Activated naive CD4-positive, alpha-beta T cell treated with anti-CD3 and anti-CD28 coated beads, Interleukin-2, amount 10 ng/mL, durations not matched to agents 7 days and 5 days (primary cell): ENCODE measurements around the gene RNF183.

Experiments used
- CTCF ChIA-PET: fragments of 350-600 bp; sonication (Branson Sonifier 250); formaldehyde crosslinking; loops from one replicate; lab custom pipeline; 2021; ENCODE audit warnings: antibody characterized with exemption; lab: Charles Lee
- DNase-seq: peaks from one replicate; pipeline ENCODE4 v3.0.0-alpha.2; 2020
- H3K27ac Mint-ChIP-seq: one replicate; pipeline ENCODE4 v1.8.0; 2021; ENCODE audit warnings: mild to moderate bottlenecking, moderate library complexity, mixed read lengths
- H3K27me3 Mint-ChIP-seq: one replicate; pipeline ENCODE4 v1.8.0; 2021; ENCODE audit warnings: mild to moderate bottlenecking, mixed read lengths
- H3K36me3 Mint-ChIP-seq: one replicate; pipeline ENCODE4 v1.8.0; 2021; ENCODE audit warnings: mixed read lengths
- H3K4me1 Mint-ChIP-seq: one replicate; pipeline ENCODE4 v1.8.0; 2021; ENCODE audit warnings: mixed read lengths
- H3K4me3 Mint-ChIP-seq: one replicate; pipeline ENCODE4 v1.8.0; 2021; ENCODE audit warnings: mild to moderate bottlenecking, moderate library complexity, mixed read lengths
- H3K9me3 Mint-ChIP-seq: one replicate; pipeline ENCODE4 v1.8.0; 2021; ENCODE audit warnings: mixed read lengths

RNF183 gene

DNA sequence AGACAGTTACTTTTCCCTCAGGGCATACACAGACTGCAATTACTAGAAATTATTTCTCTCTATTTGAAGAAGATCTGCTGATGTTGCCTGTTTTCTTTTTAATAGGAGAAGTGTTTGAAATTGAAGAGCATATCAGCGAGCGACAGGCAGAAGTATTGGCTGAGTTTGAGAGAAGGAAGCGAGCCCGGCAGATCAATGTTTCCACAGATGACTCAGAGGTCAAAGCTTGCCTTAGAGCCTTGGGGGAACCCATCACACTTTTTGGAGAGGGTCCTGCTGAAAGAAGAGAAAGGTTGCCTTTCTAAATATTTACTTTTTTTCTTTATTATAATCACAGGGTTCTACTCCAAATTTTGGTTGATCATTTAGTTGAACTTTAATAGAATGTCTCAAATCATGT lies 24.3 kb downstream of the RNF183 start:
- peaks cover 45% of the 10 kb centered on the region for H3K36me3 Mint-ChIP-seq
- no peaks in the 10 kb centered on the region for H3K9me3 Mint-ChIP-seq
- no peaks in the 10 kb centered on the region for H3K27me3 Mint-ChIP-seq
- no peak overlapping the region for H3K4me3 Mint-ChIP-seq
- no peak for DNase-seq
- CTCF ChIA-PET: no interaction called here
- H3K4me1 Mint-ChIP-seq: peaks cover 25% of the 10 kb centered on the region
- no peak overlapping the region for H3K27ac Mint-ChIP-seq

DNA sequence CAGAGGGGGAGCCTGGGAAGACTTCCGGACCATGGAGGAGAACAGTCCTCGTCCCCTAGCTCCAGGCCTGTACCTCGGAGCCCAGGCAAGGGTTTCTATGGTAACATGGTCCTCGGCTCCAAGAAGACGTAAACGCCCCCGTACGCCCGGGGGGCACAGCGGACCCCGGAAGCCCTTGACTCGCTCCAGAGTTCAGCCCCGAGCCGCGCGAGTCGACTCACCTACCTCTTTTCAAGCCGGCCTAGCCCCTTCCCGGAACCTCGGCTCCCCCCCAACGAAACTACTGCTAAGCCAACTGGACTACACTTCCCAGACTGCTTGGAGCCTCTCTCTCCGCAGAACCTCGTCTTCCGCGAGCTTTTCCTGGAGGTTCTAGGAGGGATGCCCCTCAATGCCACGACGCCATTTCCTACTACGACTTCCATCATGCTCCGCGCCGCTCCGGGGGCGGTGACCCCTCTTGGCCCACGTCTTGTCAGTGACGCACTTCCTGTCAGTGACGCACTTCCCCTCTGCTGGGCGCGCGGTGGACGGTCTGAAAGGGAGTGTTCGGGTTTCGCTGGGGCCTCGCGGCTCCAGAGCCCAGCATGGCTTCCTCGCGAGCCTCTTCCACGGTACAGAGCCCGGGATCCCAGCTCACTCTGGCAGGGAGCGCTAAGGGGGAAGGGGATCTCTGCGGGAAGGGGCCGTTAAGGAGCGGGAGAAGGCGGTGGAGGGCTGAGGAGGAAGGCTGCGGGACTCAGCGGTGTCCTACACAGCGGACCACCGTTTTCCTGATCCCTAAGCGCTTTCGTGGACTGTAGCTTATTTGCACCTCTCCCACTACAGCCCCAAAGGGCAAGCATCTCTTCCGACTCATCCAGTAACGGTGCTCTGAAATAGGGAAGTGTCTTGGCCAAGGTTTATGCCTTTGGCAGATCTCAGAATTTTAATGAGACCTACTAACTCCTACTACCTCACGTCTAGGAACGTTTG lies 27.7 kb downstream of the RNF183 start, which contains the start of the genes CDC26 and PRPF4:
TSS of gene CDC26 (minus strand) at position 416 of the 975 bp plus-strand sequence. CDS start 3,065 bp downstream, outside the sequence.
TSS of gene PRPF4 (plus strand) at position 502 of the 975 bp plus-strand sequence. CDS start at position 588, 86 bp downstream.
- Mint-ChIP-seq H3K9me3 (no peaks in the 10 kb centered on the region), H3K27me3 (no peaks in the 10 kb centered on the region), H3K27ac (no peak within 1 kb of the TSS), H3K4me3 (no peak within 1 kb of the TSS), H3K36me3 (peaks cover 42% of the 10 kb centered on the region), H3K4me1 (peaks cover 24% of the 10 kb centered on the region)
- DNase-seq: peak; percentile 98
- CTCF ChIA-PET: interaction anchor here (0.7 to 4.8 kb wide), 25 partner anchors 9 to 381 kb away, joined by 3 to 66 read pairs (median 5); partner anchors contain the start of genes ALAD, FKBP15, POLE3 and SLC31A1

DNA sequence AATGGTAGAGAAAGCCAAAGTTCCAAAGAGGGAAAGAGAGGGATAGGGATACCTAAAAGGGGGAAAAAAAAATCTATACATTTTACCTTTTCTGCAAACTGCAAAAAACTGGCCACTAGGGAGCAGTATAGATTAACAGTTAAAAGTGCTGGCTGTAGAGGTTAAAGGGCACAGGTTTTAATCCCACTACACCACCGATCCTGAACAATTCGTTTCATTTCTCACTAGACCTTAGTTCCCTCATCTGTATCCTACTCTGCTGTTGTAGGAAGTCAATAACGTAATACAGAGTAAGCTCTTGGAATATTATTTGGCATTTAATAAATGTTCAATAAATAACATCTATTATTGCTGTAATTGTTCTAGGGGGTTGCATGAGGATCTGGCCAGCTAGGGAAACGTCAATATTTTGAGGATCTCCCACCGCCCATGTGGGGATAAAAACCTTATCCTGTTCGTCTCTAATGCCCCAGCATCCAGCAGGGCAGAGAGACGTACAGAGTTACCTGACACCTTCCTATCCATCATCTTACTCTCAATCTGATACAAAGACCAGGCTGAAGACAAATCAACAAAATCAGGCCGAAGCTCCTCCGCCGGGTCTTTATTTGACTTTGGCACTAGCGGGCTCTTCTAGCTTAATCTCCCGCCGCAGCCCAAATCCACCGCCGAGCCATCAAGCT lies 28.6 kb downstream of the RNF183 start:
- H3K27me3 Mint-ChIP-seq: no peaks in the 10 kb centered on the region
- peaks cover 38% of the 10 kb centered on the region for H3K36me3 Mint-ChIP-seq
- H3K9me3 Mint-ChIP-seq: no peaks in the 10 kb centered on the region
- no peak overlapping the region for H3K4me3 Mint-ChIP-seq
- CTCF ChIA-PET: interaction anchor here (0.7 to 4.8 kb wide), 28 partner anchors 8 to 382 kb away, joined by 3 to 66 read pairs (median 5); partner anchors contain the start of genes ALAD, FKBP15, POLE3 and SLC31A1
- H3K4me1 Mint-ChIP-seq: peaks cover 18% of the 10 kb centered on the region
- peak; percentile 29 for DNase-seq
- H3K27ac Mint-ChIP-seq: no peak overlapping the region

DNA sequence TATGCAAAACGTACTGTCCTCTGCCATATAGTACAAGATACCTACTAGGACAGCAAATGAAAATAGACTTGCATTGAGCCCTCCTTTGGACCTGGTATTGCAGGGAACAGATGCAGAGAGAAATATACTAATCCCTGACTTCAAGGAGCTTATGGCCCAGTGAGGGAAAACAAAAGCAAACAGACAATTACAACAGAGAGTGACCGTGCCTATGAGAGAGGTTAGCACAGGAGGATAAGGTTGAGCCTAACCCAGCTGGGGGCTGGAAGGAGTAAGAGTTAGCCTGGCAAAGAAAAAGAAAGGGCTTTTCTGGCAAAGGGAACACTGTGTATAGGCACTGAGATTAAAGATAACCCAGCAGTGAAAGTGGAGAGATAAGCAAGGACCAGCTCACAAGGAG lies 33.3 kb downstream of the RNF183 start:
- Mint-ChIP-seq H3K36me3 (peaks cover 39% of the 10 kb centered on the region), H3K4me1 (peaks cover 9% of the 10 kb centered on the region), H3K27ac (no peak overlapping the region), H3K27me3 (no peaks in the 10 kb centered on the region), H3K4me3 (no peak overlapping the region), H3K9me3 (no peaks in the 10 kb centered on the region)
- no peak for DNase-seq
- CTCF ChIA-PET: interaction anchor here (0.6 to 1.7 kb wide), 2 partner anchors 16 to 386 kb away, joined by 3 to 7 read pairs; no protein-coding TSS in a partner anchor

DNA sequence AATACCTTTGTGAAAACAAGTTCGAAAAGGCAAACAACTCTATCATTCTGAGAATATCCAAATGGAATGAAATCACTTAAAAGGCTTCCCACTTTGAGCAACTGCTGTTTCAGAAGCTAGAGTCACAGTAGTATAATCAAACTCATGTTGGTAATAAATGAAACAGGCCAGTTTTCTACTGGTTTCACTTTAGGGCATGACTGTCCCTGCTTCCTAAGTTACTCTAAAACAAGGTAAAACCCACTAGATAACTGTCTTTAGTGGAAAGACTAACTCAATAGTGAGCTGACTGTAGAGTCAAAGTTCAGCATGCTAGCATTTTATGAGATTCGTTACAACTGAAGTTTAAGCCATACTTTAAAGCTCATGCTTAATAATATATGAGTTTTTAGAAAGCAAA lies 33.8 kb downstream of the RNF183 start:
- CTCF ChIA-PET: interaction anchor here (1.7 kb wide), 1 partner anchor 386 kb away, joined by 7 read pairs; no protein-coding TSS in a partner anchor
- H3K27me3 Mint-ChIP-seq: no peaks in the 10 kb centered on the region
- H3K9me3 Mint-ChIP-seq: no peaks in the 10 kb centered on the region
- DNase-seq: no peak
- peaks cover 39% of the 10 kb centered on the region for H3K36me3 Mint-ChIP-seq
- peaks cover 9% of the 10 kb centered on the region for H3K4me1 Mint-ChIP-seq
- H3K27ac Mint-ChIP-seq: no peak overlapping the region
- no peak overlapping the region for H3K4me3 Mint-ChIP-seq

DNA sequence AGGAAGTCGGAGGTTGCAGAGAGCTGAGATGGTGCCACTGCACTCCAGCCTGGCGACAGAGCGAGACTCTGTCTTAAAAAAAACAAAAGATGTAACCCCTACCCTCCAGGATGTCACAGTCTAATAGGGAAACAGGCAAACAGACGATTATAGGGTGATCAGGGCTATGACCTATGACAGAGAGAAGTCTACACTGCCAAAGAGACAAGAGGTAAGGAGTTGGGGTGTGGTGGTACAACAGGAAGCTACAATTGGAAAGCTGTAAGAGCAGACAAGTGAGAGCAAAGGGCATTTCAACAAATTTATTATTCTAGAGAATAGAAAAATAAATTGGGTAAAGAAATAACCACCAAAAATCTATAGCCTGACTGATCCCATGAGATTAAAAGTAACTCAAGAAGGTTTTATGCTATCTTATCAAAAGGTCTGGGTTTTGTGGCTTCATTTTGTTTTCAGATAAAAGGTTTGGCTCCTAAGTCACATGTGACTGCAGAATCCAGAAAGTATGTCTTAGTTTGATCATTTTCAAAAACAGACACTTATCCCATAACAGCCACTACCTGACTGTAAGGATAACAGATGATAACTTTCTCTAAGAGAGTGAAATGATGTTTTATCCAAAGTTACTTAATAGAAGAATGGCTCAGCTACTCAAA lies 35.1 kb downstream of the RNF183 start:
- Mint-ChIP-seq H3K27ac (no peak overlapping the region), H3K4me1 (no peaks in the 10 kb centered on the region)

DNA sequence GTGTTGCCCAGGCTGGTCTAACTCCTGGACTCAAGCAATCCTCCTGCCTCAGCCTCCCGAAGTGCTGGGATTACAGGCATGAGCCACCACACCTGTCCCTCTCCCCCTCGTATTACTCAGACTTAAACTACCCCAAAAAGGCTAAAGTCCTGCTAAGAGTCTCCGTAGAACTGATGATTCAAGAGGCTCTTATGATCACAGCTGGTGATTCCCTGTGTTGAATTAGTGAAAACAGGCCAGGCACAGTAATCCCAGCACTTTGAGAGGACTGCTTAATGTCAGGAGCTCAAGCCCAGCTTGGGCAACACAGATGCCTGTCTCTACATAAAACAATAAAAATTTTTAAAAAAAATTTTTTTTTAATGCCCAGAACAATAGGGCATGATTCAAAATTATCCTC lies 37.0 kb downstream of the RNF183 start:
- no peak overlapping the region for H3K4me3 Mint-ChIP-seq
- no peak overlapping the region for H3K27ac Mint-ChIP-seq
- CTCF ChIA-PET: interaction anchor here (0.7 kb wide), 1 partner anchor 9 kb away, joined by 3 read pairs; the partner anchor contains the start of genes CDC26 and PRPF4
- peaks cover 29% of the 10 kb centered on the region for H3K36me3 Mint-ChIP-seq
- H3K27me3 Mint-ChIP-seq: no peaks in the 10 kb centered on the region
- H3K4me1 Mint-ChIP-seq: no peaks in the 10 kb centered on the region
- no peak for DNase-seq
- no peaks in the 10 kb centered on the region for H3K9me3 Mint-ChIP-seq

More for the DNA sequence above, 35.1 kb downstream of the RNF183 start:
- Mint-ChIP-seq H3K4me3 (no peak overlapping the region), H3K27me3 (no peaks in the 10 kb centered on the region), H3K36me3 (peaks cover 34% of the 10 kb centered on the region), H3K9me3 (no peaks in the 10 kb centered on the region)
- CTCF ChIA-PET: interaction anchor here (0.6 kb wide), 1 partner anchor 8 kb away, joined by 3 read pairs; no protein-coding TSS in a partner anchor
- DNase-seq: no peak

DNA sequence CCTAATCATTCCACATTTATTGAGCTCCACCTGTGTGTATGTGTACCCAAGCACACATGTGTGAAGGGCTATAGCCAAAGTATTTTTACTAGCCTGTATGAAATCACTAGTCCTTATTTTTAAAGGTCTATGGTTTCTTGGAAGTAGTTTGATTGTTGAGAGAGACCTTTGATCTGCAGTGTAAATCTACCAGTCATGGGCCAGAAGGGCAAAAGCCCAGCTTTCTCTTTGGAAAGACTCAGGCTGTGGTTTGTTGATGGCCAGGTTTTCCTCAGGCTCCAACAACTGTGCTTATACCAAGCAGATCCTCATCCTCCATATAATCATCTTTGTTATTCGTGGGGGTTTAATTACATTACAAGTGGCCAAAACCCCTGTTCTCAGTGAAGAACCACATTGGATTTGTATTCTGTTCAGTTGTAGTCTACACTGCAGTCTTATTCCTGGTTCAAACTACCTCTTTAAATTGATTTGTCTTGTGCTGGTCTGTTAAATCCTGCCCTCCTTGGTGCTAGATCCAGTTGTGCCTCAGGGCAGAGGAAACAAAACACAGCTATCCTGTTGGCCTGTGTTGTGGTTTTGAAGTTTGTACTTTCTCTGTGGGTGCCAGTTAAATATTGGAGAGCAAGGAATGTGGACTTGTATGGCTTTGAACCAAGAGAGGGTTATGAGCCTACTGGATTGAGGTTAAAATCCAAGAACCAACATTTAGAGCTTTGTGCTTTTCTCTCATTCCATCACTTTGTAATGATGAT lies 41.1 kb downstream of the RNF183 start:
- no peak for DNase-seq
- peaks cover 29% of the 10 kb centered on the region for H3K36me3 Mint-ChIP-seq
- H3K4me1 Mint-ChIP-seq: no peaks in the 10 kb centered on the region
- H3K27ac Mint-ChIP-seq: no peak overlapping the region
- H3K9me3 Mint-ChIP-seq: no peaks in the 10 kb centered on the region
- CTCF ChIA-PET: interaction anchor here (1.1 kb wide), 1 partner anchor 11 kb away, joined by 3 read pairs; no protein-coding TSS in a partner anchor
- no peak overlapping the region for H3K4me3 Mint-ChIP-seq
- H3K27me3 Mint-ChIP-seq: no peaks in the 10 kb centered on the region

DNA sequence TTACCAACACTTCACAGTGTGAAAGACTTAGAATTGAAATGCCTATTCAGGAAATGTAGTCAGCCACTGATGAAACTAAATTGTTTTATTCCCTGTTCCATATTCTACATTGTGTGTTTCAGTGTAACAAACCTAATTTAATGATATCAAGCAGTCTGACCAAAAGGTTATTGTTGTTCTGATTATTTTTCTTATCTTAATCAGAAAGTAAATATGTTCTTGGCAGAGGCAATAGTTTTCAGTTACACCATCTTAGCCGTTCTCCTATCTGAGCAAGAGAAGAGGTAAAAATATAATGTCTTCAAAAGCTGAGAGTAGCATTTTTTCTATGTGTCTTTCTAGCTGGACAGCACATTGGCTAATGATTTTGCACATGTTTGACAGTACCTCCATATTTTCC lies 44.9 kb downstream of the RNF183 start:
- no peaks in the 10 kb centered on the region for H3K9me3 Mint-ChIP-seq
- no peak for DNase-seq
- CTCF ChIA-PET: no interaction called here
- no peak overlapping the region for H3K4me3 Mint-ChIP-seq
- no peaks in the 10 kb centered on the region for H3K27me3 Mint-ChIP-seq
- no peak overlapping the region for H3K27ac Mint-ChIP-seq
- no peaks in the 10 kb centered on the region for H3K4me1 Mint-ChIP-seq
- peaks cover 25% of the 10 kb centered on the region for H3K36me3 Mint-ChIP-seq

DNA sequence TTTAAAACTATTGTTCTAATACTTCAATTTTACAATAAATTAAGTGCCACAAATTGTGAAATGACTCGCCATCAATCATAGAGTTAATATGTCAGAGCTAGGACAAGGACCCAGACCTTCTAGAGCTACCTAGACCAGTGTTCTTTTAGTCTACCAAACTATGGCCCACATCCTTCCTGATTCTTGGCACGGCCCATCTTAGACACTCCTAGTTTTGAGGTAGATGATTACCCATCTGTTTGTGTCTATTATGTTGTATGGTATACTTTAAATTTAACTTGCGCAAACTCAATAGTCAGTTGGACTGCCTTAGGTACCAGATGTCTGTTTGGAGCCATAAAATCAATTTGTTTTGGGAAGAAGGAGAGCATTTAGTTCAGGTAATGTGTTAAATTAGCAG lies 45.3 kb downstream of the RNF183 start:
- Mint-ChIP-seq H3K9me3 (no peaks in the 10 kb centered on the region), H3K27ac (no peak overlapping the region), H3K4me1 (no peaks in the 10 kb centered on the region), H3K36me3 (peaks cover 25% of the 10 kb centered on the region), H3K27me3 (no peaks in the 10 kb centered on the region), H3K4me3 (no peak overlapping the region)
- CTCF ChIA-PET: no interaction called here
- DNase-seq: no peak

DNA sequence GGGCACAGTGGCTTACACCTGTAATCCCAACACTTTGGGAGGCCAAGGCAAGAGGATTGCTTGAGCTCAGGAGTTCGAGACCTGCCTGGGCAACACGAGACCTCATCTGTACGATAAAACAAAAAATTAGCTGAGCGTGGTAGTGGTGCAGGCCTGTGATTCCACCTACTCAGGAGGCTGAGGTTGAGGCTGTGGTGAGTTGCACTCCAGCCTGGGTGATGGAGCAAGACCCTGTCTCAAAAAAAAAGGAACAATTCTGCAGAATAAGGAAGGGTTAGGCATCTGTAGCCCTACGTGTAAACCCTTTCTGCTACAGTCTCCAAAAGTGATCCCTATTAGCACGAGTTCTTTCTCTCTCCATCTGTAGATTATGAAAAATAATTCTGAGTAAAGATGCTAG lies 47.7 kb downstream of the RNF183 start:
- CTCF ChIA-PET: no interaction called here
- no peak overlapping the region for H3K27ac Mint-ChIP-seq
- H3K4me3 Mint-ChIP-seq: no peak overlapping the region
- no peak for DNase-seq
- peaks cover 3% of the 10 kb centered on the region for H3K9me3 Mint-ChIP-seq
- no peaks in the 10 kb centered on the region for H3K4me1 Mint-ChIP-seq
- no peaks in the 10 kb centered on the region for H3K27me3 Mint-ChIP-seq
- H3K36me3 Mint-ChIP-seq: peaks cover 17% of the 10 kb centered on the region

DNA sequence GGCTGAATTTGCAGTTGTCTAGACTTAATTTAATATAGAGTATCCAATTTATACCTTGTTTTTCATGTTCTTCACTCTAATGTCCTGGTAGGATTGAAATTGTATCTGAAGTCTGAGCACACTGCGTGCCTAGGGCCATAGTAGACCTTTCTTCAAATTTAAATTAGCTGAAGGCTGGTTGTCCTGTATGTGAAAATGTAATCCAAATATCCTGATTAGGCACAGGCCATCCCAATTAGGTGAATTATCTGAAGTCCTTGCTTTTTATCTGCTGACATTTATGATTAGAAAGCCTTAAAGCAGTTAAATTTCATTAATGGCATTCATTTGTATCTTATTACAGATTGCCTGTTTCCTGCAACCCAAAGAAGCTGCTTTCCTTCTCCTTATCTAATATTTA lies 48.2 kb downstream of the RNF183 start:
- peaks cover 13% of the 10 kb centered on the region for H3K36me3 Mint-ChIP-seq
- H3K27ac Mint-ChIP-seq: no peak overlapping the region
- H3K4me3 Mint-ChIP-seq: no peak overlapping the region
- H3K27me3 Mint-ChIP-seq: no peaks in the 10 kb centered on the region
- DNase-seq: no peak
- no peaks in the 10 kb centered on the region for H3K4me1 Mint-ChIP-seq
- CTCF ChIA-PET: no interaction called here
- H3K9me3 Mint-ChIP-seq: peaks cover 3% of the 10 kb centered on the region

DNA sequence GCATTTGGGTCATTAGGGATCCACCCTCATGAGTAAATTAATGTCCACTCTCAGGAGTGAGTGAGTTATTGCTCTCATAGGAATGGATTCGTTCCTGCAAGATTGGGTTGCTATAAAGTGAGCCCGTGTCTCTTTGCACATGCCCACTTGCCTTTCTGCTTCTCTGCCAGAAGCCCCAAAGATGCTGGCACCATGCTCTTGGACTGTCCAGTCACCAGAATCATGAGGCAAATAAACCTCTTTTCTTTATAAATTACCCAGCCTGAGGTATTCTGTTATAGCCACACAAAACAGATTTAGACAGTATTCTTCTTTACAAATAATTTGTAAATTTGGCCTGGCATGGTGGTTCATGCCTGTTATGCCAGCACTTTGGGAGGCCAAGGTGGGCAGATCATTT lies 52.4 kb downstream of the RNF183 start:
- H3K27me3 Mint-ChIP-seq: no peaks in the 10 kb centered on the region
- no peak for DNase-seq
- no peaks in the 10 kb centered on the region for H3K4me1 Mint-ChIP-seq
- no peaks in the 10 kb centered on the region for H3K36me3 Mint-ChIP-seq
- no peak overlapping the region for H3K27ac Mint-ChIP-seq
- CTCF ChIA-PET: no interaction called here
- no peak overlapping the region for H3K4me3 Mint-ChIP-seq
- peaks cover 3% of the 10 kb centered on the region for H3K9me3 Mint-ChIP-seq
